Naive thymus-derived CD4-positive, alpha-beta T cell (primary cell): ENCODE measurements around the gene AK8. TPM values are rescaled to one million over a fixed set of nuclear protein-coding genes. Genes with fewer than 3 reads are reported as not detected.

ENCODE experiments used
- ATAC-seq: fragments of 150-1000 bp; cut with Tn5 transposase; 2 replicates; pipeline ENCODE4 v1.10.0; 2021; ENCODE audit warnings: mild to moderate bottlenecking, moderate library complexity
- CTCF ChIA-PET: fragments of 350-600 bp; sonication (Branson Sonifier 250); formaldehyde crosslinking; loops from one replicate; lab custom pipeline; 2021; ENCODE audit warnings: antibody characterized with exemption; lab: Charles Lee
- POLR2A ChIA-PET: fragments of 350-600 bp; sonication (Branson Sonifier 250); formaldehyde crosslinking; loops from one replicate; lab custom pipeline; 2021; ENCODE audit warnings: antibody characterized with exemption, inconsistent platforms; lab: Charles Lee
- DNase-seq, 9 donors: peaks; one replicate each; pipeline versions ENCODE4 v3.0.0 to v3.0.0-alpha.2; 2020 to 2022; ENCODE audit warnings: mixed read lengths in 1 of 9
- H3K27ac ChIP-seq: one replicate; pipeline ENCODE4 v1.7.0; 2013; ENCODE audit warnings: mild to moderate bottlenecking, low read depth, low read length, moderate library complexity
- H3K27me3 ChIP-seq, 2 donors: one replicate each; pipeline ENCODE4 v1.7.0; 2013; ENCODE audit warnings: low read length in 2 of 2, mild to moderate bottlenecking in 2 of 2, moderate library complexity in 2 of 2; ENCODE audit not compliant: control insufficient read depth in 2 of 2, insufficient read depth in 2 of 2
- H3K36me3 ChIP-seq, 3 experiments: 1 replicate in 2 of 3; 2 replicates in 1 of 3; pipeline ENCODE4 v1.7.0; 2013; ENCODE audit warnings: low read length in 3 of 3, mild to moderate bottlenecking in 3 of 3, moderate library complexity in 1 of 3; ENCODE audit not compliant: insufficient read depth in 3 of 3, control insufficient read depth in 2 of 3
- H3K4me1 ChIP-seq, 2 donors: one replicate each; pipeline ENCODE4 v1.7.0; 2013; ENCODE audit warnings: low read length in 2 of 2, mild to moderate bottlenecking in 2 of 2, moderate library complexity in 1 of 2; ENCODE audit not compliant: control insufficient read depth in 2 of 2, insufficient read depth in 2 of 2
- H3K4me3 ChIP-seq: 2 replicates; pipeline ENCODE4 v1.7.0; 2013; ENCODE audit warnings: mild to moderate bottlenecking, low read length
- H3K9me3 ChIP-seq, 3 experiments: 1 replicate in 2 of 3; 2 replicates in 1 of 3; pipeline ENCODE4 v1.7.0; 2013; ENCODE audit warnings: low read length in 3 of 3; ENCODE audit not compliant: control insufficient read depth in 2 of 3
- H3K27ac Mint-ChIP-seq, 9 donors: one replicate each; pipeline ENCODE4 v1.8.0; 2020 to 2022; ENCODE audit warnings: mixed read lengths in 9 of 9, mild to moderate bottlenecking in 8 of 9, moderate library complexity in 5 of 9, inconsistent platforms in 2 of 9
- H3K27me3 Mint-ChIP-seq, 5 donors: one replicate each; pipeline ENCODE4 v1.8.0; 2021 to 2022; ENCODE audit warnings: mixed read lengths in 5 of 5, mild to moderate bottlenecking in 1 of 5
- H3K36me3 Mint-ChIP-seq, 5 donors: one replicate each; pipeline ENCODE4 v1.8.0; 2020 to 2022; ENCODE audit warnings: mixed read lengths in 5 of 5, mild to moderate bottlenecking in 3 of 5, inconsistent platforms in 1 of 5
- H3K4me1 Mint-ChIP-seq, 7 donors: one replicate each; pipeline ENCODE4 v1.8.0; 2020 to 2022; ENCODE audit warnings: mixed read lengths in 7 of 7, mild to moderate bottlenecking in 3 of 7, inconsistent platforms in 1 of 7
- H3K4me3 Mint-ChIP-seq, 10 donors: one replicate each; pipeline ENCODE4 v1.8.0; 2020 to 2022; ENCODE audit warnings: mild to moderate bottlenecking in 10 of 10, mixed read lengths in 10 of 10, moderate library complexity in 6 of 10, inconsistent platforms in 2 of 10
- H3K9me3 Mint-ChIP-seq, 11 donors: one replicate each; pipeline ENCODE4 v1.8.0; 2020 to 2022; ENCODE audit warnings: mixed read lengths in 11 of 11, mild to moderate bottlenecking in 4 of 11, inconsistent platforms in 1 of 11, moderate library complexity in 1 of 11
- intact Hi-C, 2 donors: fragments of 100-400 bp; cut with micrococcal nuclease; formaldehyde crosslinking; loops; one replicate each; pipeline ENCODE4 v1.15.1; 2023
- polyA plus RNA-seq, 2 donors: library from polyadenylated mRNA; unstranded; fragments of 300-500 nt; fragmentation: Illumina TruSeq; gene quantifications; one replicate each; pipeline ENCODE4 v1.2.3, GENCODE V29; 2021
- total RNA-seq, 6 experiments: library from RNA in 5 of 6; stranded (reverse) in 5 of 6; gene quantifications; 1 replicate in 5 of 6; 2 replicates in 1 of 6; pipeline ENCODE4 v1.2.3 and lab custom pipeline; 2021 to 2026

Gene AK8
- total and polyA plus RNA-seq, 7 experiments from 2014 or later = 0.10 to 0.20 (median 0.12) TPM; not detected in 4

GRCh38 chr9:132730054-132731033 lies 147.7 kb downstream of the AK8 start:
- no peak overlapping the region for H3K27ac ChIP-seq
- H3K27me3 Mint-ChIP-seq = peaks cover 0 to 33% (median 18%) of the 10 kb centered on the region in 5 donors
- H3K4me3 ChIP-seq = no peak overlapping the region
- POLR2A ChIA-PET = no interaction called here
- ATAC-seq = no peak
- H3K36me3 ChIP-seq = no peaks in the 10 kb centered on the region
- CTCF ChIA-PET = no interaction called here
- no peaks in the 10 kb centered on the region for H3K36me3 Mint-ChIP-seq
- no peak for DNase-seq
- no peaks in the 10 kb centered on the region for H3K9me3 Mint-ChIP-seq
- H3K4me1 ChIP-seq = no peaks in the 10 kb centered on the region
- H3K4me1 Mint-ChIP-seq = no peaks in the 10 kb centered on the region
- no peak overlapping the region for H3K27ac Mint-ChIP-seq
- H3K9me3 ChIP-seq = no peaks in the 10 kb centered on the region
- no peak overlapping the region for H3K4me3 Mint-ChIP-seq
- intact Hi-C loops = no loop called here
- H3K27me3 ChIP-seq = no peaks in the 10 kb centered on the region

DNA sequence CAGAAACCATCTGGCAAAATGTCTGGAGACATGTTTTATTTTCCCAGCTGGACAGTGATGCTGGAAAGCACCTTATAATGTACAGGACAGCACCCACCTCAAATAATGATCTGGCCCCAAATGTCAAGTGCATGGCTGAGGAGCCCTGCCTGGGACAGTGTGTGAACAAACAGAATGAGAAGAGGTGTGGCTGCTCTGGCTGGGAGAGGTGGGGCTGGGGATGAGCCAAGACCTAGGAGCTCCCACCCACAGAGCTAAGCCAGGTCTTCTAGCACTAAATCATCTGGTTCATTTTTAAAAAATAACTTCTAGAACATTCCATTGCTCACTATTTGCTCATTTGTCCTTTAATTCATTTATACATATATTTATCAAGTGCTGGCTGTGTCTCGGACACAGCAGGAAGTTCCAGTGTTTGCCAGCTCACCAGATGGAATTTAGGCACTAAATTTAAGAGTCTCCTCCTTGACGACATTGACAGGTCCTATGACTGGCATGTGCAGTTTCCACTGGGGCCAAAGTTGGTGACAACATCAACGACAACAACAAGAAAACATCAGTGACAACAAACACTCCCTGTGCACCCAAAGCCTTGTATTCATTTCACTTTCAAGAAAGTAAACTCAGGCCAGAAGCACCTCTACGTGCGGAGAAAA lies 148.7 kb downstream of the AK8 start:
- Histone ChIP-seq H3K9me3 (no peaks in the 10 kb centered on the region), H3K36me3 (no peaks in the 10 kb centered on the region), H3K4me1 (no peaks in the 10 kb centered on the region), H3K4me3 (no peak overlapping the region), H3K27me3 (no peaks in the 10 kb centered on the region), H3K27ac (no peak overlapping the region)
- no peaks in the 10 kb centered on the region for H3K36me3 Mint-ChIP-seq
- H3K4me3 Mint-ChIP-seq = no peak overlapping the region
- CTCF ChIA-PET = no interaction called here
- no peak for ATAC-seq
- no peaks in the 10 kb centered on the region for H3K9me3 Mint-ChIP-seq
- no peak overlapping the region for H3K27ac Mint-ChIP-seq
- H3K4me1 Mint-ChIP-seq = no peaks in the 10 kb centered on the region
- no peak for DNase-seq
- intact Hi-C loops = no loop called here
- peaks cover 0 to 33% (median 18%) of the 10 kb centered on the region in 5 donors for H3K27me3 Mint-ChIP-seq
- POLR2A ChIA-PET = no interaction called here

- Histone ChIP-seq H3K27me3 (no peaks in the 10 kb centered on the region), H3K9me3 (no peaks in the 10 kb centered on the region), H3K27ac (no peak overlapping the region), H3K4me3 (no peak overlapping the region), H3K4me1 (no peaks in the 10 kb centered on the region), H3K36me3 (no peaks in the 10 kb centered on the region)
- CTCF ChIA-PET = no interaction called here
- Mint-ChIP-seq H3K36me3 (no peaks in the 10 kb centered on the region), H3K9me3 (no peaks in the 10 kb centered on the region), H3K27ac (no peak overlapping the region), H3K4me1 (no peaks in the 10 kb centered on the region), H3K4me3 (no peak overlapping the region), H3K27me3 (peaks cover 0 to 38% (median 18%) of the 10 kb centered on the region in 5 donors)
- POLR2A ChIA-PET = no interaction called here
- ATAC-seq (no peak), DNase-seq (no peak)
- intact Hi-C loops = no loop called here
These were observed 149.6 kb downstream of the AK8 start for GRCh38 chr9:132728497-132728896.

GRCh38 chr9:132728071-132728470 lies 150.0 kb downstream of the AK8 start:
- H3K36me3 ChIP-seq = no peaks in the 10 kb centered on the region
- H3K36me3 Mint-ChIP-seq = no peaks in the 10 kb centered on the region
- H3K4me3 Mint-ChIP-seq = no peak overlapping the region
- no peak overlapping the region for H3K4me3 ChIP-seq
- ATAC-seq (no peak), DNase-seq (no peak)
- H3K4me1 Mint-ChIP-seq = no peaks in the 10 kb centered on the region
- H3K27me3 Mint-ChIP-seq = peaks cover 0 to 38% (median 18%) of the 10 kb centered on the region in 5 donors
- no peak overlapping the region for H3K27ac ChIP-seq
- no peaks in the 10 kb centered on the region for H3K9me3 ChIP-seq
- no peaks in the 10 kb centered on the region for H3K27me3 ChIP-seq
- H3K27ac Mint-ChIP-seq = no peak overlapping the region
- intact Hi-C loops = no loop called here
- POLR2A ChIA-PET = no interaction called here
- CTCF ChIA-PET = no interaction called here
- H3K9me3 Mint-ChIP-seq = no peaks in the 10 kb centered on the region
- H3K4me1 ChIP-seq = no peaks in the 10 kb centered on the region

DNA sequence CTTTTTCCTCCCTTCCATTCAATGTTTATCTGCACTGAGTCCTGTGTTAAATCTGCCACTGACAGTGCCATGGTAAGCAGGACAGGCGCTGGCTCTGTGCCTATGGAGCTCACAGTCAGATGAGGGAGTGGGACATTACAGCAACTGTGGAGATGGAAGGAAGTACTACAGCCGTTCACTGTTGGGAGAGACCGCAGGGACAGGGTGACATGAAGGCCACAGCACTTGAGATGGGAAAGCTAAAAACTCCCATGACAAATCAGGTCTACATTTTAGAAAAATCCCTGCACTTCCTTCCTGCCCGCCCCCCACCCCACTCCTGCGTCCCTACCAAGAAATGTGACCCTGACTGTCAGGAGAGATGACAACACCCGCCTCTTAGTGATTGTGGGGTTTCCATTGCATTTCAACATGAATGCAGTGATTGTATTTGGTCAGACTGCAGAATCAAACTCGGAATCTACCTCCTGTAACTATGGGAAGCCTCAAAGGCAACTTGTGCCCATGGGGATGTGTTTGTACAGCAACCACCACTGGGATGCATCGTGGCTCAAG lies 151.4 kb downstream of the AK8 start:
- Mint-ChIP-seq H3K4me3 (no peak overlapping the region), H3K36me3 (no peaks in the 10 kb centered on the region), H3K9me3 (no peaks in the 10 kb centered on the region), H3K27me3 (peaks cover 0 to 34% (median 10%) of the 10 kb centered on the region in 5 donors), H3K4me1 (no peaks in the 10 kb centered on the region), H3K27ac (no peak overlapping the region)
- DNase-seq (no peak), ATAC-seq (no peak)
- H3K27ac ChIP-seq = no peak overlapping the region
- H3K27me3 ChIP-seq = no peaks in the 10 kb centered on the region
- no peaks in the 10 kb centered on the region for H3K36me3 ChIP-seq
- POLR2A ChIA-PET = no interaction called here
- H3K9me3 ChIP-seq = no peaks in the 10 kb centered on the region
- intact Hi-C loops = no loop called here
- H3K4me3 ChIP-seq = no peak overlapping the region
- CTCF ChIA-PET = no interaction called here
- no peaks in the 10 kb centered on the region for H3K4me1 ChIP-seq

- intact Hi-C loops = no loop called here
- ChIA-PET CTCF (no interaction called here), POLR2A (no interaction called here)
These were observed 152.8 kb downstream of the AK8 start for GRCh38 chr9:132725306-132725705.

More at GRCh38 chr9:132725306-132725705, 152.8 kb downstream of the AK8 start:
- Mint-ChIP-seq H3K4me1 (no peaks in the 10 kb centered on the region), H3K36me3 (no peaks in the 10 kb centered on the region), H3K27ac (no peak overlapping the region), H3K4me3 (no peak overlapping the region), H3K9me3 (no peaks in the 10 kb centered on the region), H3K27me3 (peaks cover 0 to 30% (median 7%) of the 10 kb centered on the region in 5 donors)
- Histone ChIP-seq H3K27ac (no peak overlapping the region), H3K4me1 (no peaks in the 10 kb centered on the region), H3K9me3 (no peaks in the 10 kb centered on the region), H3K36me3 (no peaks in the 10 kb centered on the region), H3K4me3 (no peak overlapping the region), H3K27me3 (no peaks in the 10 kb centered on the region)
- DNase-seq = no peak
- no peak for ATAC-seq
